HFFc6 (cell line): Measurements from ENCODE around the gene ZBTB16. TPM values are rescaled to one million over a fixed set of nuclear protein-coding genes. Genes with fewer than 3 reads are reported as not detected.

Source experiments
- DNase-seq: peaks from one replicate; pipeline ENCODE4 v3.0.0-alpha.2; 2018
- H3K27ac Mint-ChIP-seq: 2 replicates; pipeline ENCODE4 v1.8.0; 2020; ENCODE audit warnings: mild to moderate bottlenecking, mixed read lengths
- H3K27me3 Mint-ChIP-seq: 2 replicates; pipeline ENCODE4 v1.8.0; 2021; ENCODE audit warnings: mild to moderate bottlenecking, moderate library complexity, mixed read lengths; ENCODE audit not compliant: insufficient read depth
- H3K36me3 Mint-ChIP-seq: 2 replicates; pipeline ENCODE4 v1.8.0; 2021; ENCODE audit warnings: low read depth, mixed read lengths
- H3K4me1 Mint-ChIP-seq: 2 replicates; pipeline ENCODE4 v1.8.0; 2020; ENCODE audit warnings: low read depth, mixed read lengths
- H3K4me3 Mint-ChIP-seq: 2 replicates; pipeline ENCODE4 v1.8.0; 2020; ENCODE audit warnings: mild to moderate bottlenecking, moderate library complexity, mixed read lengths
- H3K9me3 Mint-ChIP-seq: 2 replicates; pipeline ENCODE4 v1.8.0; 2020; ENCODE audit warnings: mild to moderate bottlenecking, mixed read lengths
- total RNA-seq, 6 experiments: library from RNA; stranded (reverse); fragmentation: NEBNext Ultra II Directional; extraction: Animal tissue kit (Norgen Biotek cat#: 25700); gene quantifications; 2 replicates in 1 of 6; 3 replicates in 5 of 6; pipeline ENCODE4 v1.2.3, GENCODE V29; 2021
- TF ChIP-seq, protein P1 (sequence below): fragments of 200-600 bp; sonication (generic); IDR thresholded peaks from 2 replicates; pipeline ENCODE4 v1.5.0; 2021; ENCODE audit warnings: antibody characterized with exemption, mild to moderate bottlenecking

The ZBTB16 gene
- total RNA-seq, 6 experiments from 2014 or later = not detected

DNA sequence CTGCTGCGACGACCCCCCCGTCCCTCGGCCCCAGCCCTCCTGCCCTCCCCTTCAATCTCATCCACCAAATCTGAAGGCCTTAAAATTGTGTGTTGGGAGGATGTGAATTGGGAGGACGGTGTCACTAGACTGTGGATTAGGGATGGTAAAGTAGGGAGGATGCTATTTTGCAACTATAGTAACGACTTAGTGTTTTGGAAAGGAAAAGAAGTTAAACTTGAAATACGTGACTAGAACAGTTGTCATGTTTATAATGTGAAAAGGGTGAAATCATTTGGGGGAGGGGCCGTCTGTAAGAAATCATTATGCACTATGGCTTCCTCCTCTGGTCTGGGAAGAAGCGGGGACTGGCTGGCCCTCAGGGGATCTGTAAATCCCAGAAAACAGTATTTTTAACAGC, 193.3 kb downstream of the ZBTB16 start:
- TF ChIP-seq, protein P1, sequence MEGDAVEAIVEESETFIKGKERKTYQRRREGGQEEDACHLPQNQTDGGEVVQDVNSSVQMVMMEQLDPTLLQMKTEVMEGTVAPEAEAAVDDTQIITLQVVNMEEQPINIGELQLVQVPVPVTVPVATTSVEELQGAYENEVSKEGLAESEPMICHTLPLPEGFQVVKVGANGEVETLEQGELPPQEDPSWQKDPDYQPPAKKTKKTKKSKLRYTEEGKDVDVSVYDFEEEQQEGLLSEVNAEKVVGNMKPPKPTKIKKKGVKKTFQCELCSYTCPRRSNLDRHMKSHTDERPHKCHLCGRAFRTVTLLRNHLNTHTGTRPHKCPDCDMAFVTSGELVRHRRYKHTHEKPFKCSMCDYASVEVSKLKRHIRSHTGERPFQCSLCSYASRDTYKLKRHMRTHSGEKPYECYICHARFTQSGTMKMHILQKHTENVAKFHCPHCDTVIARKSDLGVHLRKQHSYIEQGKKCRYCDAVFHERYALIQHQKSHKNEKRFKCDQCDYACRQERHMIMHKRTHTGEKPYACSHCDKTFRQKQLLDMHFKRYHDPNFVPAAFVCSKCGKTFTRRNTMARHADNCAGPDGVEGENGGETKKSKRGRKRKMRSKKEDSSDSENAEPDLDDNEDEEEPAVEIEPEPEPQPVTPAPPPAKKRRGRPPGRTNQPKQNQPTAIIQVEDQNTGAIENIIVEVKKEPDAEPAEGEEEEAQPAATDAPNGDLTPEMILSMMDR = no peak
- no peak for DNase-seq
- Mint-ChIP-seq H3K4me3 (no peak overlapping the region), H3K27ac (no peak overlapping the region), H3K27me3 (peaks cover 38% of the 10 kb centered on the region), H3K4me1 (no peaks in the 10 kb centered on the region), H3K9me3 (no peaks in the 10 kb centered on the region), H3K36me3 (no peaks in the 10 kb centered on the region)

DNA sequence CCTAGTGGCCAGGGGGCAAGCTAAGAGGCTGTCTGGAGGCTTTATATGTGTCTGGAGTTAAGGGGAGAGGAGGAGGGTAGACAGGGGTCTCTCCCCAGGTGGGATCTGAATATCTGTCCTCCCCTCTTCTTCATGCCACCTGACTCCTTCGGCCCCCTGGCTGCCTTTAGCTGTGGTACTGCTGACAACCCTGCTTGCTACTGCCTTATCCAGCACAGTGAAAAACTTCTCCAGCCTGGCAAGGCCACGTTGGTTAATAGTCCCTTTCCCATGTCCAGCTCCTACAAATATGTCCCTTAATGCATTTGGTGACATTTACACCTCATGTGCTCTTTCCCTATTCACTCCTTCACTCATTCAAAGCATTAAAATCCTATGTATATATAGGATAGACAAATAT, 194.3 kb downstream of the ZBTB16 start:
- DNase-seq = no peak

DNA sequence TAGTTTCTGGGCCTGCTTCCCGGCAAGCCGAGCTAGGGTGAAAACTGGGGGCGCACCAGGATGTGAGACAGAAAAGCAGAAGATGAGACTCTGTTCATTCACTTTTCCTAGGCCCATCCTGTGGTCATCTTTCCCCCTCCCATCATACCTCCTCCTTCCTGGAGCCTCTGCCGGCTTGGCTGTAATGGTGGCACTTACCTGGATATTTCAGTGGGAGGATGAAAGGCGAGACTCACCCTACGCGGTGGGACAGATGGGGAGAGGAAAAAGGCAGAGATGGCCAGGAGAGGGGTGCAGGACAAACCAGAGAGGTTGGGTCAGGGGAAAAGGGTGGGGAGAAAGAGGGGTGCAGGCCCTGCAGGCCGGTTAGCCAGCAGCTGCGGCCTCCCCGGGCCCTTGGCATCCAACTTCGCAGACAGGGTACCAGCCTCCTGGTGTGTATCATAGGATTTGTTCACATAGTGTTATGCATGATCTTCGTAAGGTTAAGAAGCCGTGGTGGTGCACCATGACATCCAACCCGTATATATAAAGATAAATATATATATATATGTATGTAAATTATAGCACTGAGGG, 195.1 kb downstream of the ZBTB16 start:
- H3K4me3 Mint-ChIP-seq = no peak overlapping the region
- no peak for DNase-seq
- no peaks in the 10 kb centered on the region for H3K36me3 Mint-ChIP-seq
- H3K27ac Mint-ChIP-seq = no peak overlapping the region
- peaks cover 48% of the 10 kb centered on the region for H3K27me3 Mint-ChIP-seq
- no peaks in the 10 kb centered on the region for H3K9me3 Mint-ChIP-seq
- TF ChIP-seq, protein P1 = no peak
- H3K4me1 Mint-ChIP-seq = no peaks in the 10 kb centered on the region

More for the DNA sequence above, 194.3 kb downstream of the ZBTB16 start:
- Mint-ChIP-seq H3K36me3 (no peaks in the 10 kb centered on the region), H3K27me3 (peaks cover 42% of the 10 kb centered on the region), H3K9me3 (no peaks in the 10 kb centered on the region), H3K4me1 (no peaks in the 10 kb centered on the region), H3K27ac (no peak overlapping the region), H3K4me3 (no peak overlapping the region)
- TF ChIP-seq, protein P1 = no peak

DNA sequence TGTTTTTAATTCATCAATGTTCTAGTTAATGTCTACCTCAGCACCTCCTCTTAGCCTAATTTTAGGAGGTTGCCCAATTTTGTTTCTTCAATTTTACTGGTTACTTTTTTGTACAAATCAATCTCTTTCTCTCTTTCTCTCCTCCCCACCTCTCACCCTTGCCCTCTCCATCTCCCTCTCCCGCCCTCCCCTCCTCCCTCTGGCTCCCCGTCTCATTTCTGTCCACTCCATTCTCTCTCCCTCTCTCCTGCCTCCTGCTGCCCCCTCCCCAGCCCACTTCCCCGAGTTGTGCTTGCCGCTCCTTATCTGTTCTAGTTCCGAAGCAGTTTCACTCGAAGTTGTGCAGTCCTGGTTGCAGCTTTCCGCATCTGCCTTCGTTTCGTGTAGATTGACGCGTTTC, 195.8 kb downstream of the ZBTB16 start:
- H3K4me3 Mint-ChIP-seq = no peak overlapping the region
- H3K27ac Mint-ChIP-seq = no peak overlapping the region
- H3K9me3 Mint-ChIP-seq = no peaks in the 10 kb centered on the region
- H3K36me3 Mint-ChIP-seq = no peaks in the 10 kb centered on the region
- TF ChIP-seq, protein P1 = no peak
- peaks cover 52% of the 10 kb centered on the region for H3K27me3 Mint-ChIP-seq
- DNase-seq = no peak
- H3K4me1 Mint-ChIP-seq = no peaks in the 10 kb centered on the region

DNA sequence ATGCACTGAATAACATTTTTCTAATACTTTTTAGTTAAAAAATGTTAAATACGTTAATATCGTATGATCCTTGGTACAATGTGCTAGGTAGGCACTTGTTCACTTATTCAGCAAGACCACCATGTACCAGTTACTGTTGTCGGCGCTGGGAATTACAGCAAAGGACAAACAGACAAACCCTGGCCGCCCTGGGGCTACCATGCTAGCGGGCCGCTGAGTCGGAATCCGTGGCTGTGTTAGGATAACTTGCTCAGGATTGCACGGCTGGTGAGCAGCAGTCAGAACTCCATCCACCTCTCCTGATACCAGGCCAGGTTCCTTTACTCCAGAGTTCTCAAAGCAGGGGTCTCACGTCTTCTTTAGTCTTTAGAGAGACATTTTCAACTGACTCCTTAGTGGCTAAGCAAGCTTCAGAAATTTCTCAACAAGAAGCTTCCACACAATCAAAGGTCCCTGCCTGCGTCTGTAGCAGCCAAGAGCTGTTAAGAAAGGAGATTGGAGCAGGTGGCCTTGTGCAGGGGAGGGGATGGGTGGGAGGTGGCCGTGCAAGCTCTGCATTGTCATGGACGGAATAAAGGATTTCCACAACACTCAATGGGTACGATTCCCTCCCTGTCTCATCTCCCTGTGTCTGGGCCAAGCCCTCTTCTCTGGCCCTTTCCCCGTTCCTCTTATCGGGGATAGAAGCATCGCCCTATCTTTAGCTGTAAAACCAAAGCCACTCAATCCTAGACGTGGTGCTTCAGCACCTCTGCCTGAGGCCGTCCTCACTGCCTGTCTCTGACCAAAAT, 196.9 kb downstream of the ZBTB16 start:
- Mint-ChIP-seq H3K4me3 (no peak overlapping the region), H3K27me3 (peaks cover 48% of the 10 kb centered on the region), H3K9me3 (no peaks in the 10 kb centered on the region), H3K36me3 (no peaks in the 10 kb centered on the region), H3K27ac (no peak overlapping the region), H3K4me1 (no peaks in the 10 kb centered on the region)
- TF ChIP-seq, protein P1 = no peak
- DNase-seq = no peak
